SK-N-DZ (cell line): Measurements from ENCODE around the gene ZFAND2A.
"Not testable (repeated sequence)": the region's sequence is repeated elsewhere in the genome, so short reads cannot be mapped to it uniquely, and the experiment has no call there.

Source experiments
- DNase-seq: peaks from one replicate; pipeline ENCODE4 v3.0.0-alpha.2; 2015; ENCODE audit warnings: low spot score

ZFAND2A gene

GRCh38 chr7:1175597-1175966 is 15.6 kb upstream of the ZFAND2A start:
- no peak for DNase-seq

- no peak for DNase-seq
Observed at GRCh38 chr7:1174881-1175596, 15.0 kb upstream of the ZFAND2A start.

- DNase-seq: no peak
Observed at GRCh38 chr7:1174002-1174401, 14.0 kb upstream of the ZFAND2A start.

- no peak for DNase-seq
Observed at GRCh38 chr7:1172666-1173523, 12.9 kb upstream of the ZFAND2A start.

- not testable (repeated sequence) for DNase-seq
Observed at GRCh38 chr7:1171516-1171915, 11.5 kb upstream of the ZFAND2A start.

- no peak for DNase-seq
Observed at GRCh38 chr7:1170741-1171501, 10.9 kb upstream of the ZFAND2A start.

GRCh38 chr7:1169409-1170368 is 9.7 kb upstream of the ZFAND2A start:
- no peak for DNase-seq

- no peak for DNase-seq
Observed at GRCh38 chr7:1168422-1168821, 8.4 kb upstream of the ZFAND2A start.

- DNase-seq: no peak
Observed at GRCh38 chr7:1164436-1164835, 4.4 kb upstream of the ZFAND2A start.

- no peak for DNase-seq
Observed at GRCh38 chr7:1163121-1163520, 3.1 kb upstream of the ZFAND2A start.

- DNase-seq: no peak
Observed at GRCh38 chr7:1160670-1161021, 650 bp upstream of the ZFAND2A start.

GRCh38 chr7:1159231-1159630 is 765 bp downstream of the ZFAND2A start:
- DNase-seq: not testable (repeated sequence)

- DNase-seq: no peak
Observed at GRCh38 chr7:1158203-1159126, 1.5 kb downstream of the ZFAND2A start.

GRCh38 chr7:1156782-1157535 is 3.0 kb downstream of the ZFAND2A start:
- DNase-seq: no peak

- not testable (repeated sequence) for DNase-seq
Observed at GRCh38 chr7:1155818-1156781, 3.9 kb downstream of the ZFAND2A start.

- no peak for DNase-seq
Observed at GRCh38 chr7:1154172-1154739, 5.7 kb downstream of the ZFAND2A start.

GRCh38 chr7:1152492-1152891 is 7.5 kb downstream of the ZFAND2A start:
- no peak for DNase-seq
